Gastrocnemius medialis (tissue), 4 donors: Measurements from ENCODE around the gene SMYD3. TPM values are rescaled to one million over a fixed set of nuclear protein-coding genes. Genes with fewer than 3 reads are reported as not detected.

Source experiments
- ATAC-seq, 2 donors: fragments of 150-250 bp; one replicate each; pipeline ENCODE4 v1.9.1; 2016
- DNase-seq, 2 donors: peaks; one replicate each; pipeline ENCODE4 v3.0.0-alpha.2; 2019
- H3K27ac ChIP-seq, 4 donors: fragments of 200-600 bp; sonication (generic); 1 replicate in 1 of 4; 2 replicates in 3 of 4; pipeline ENCODE4 v1.5.1; 2016 to 2018; ENCODE audit warnings: mild to moderate bottlenecking in 2 of 4, moderate library complexity in 1 of 4
- H3K27me3 ChIP-seq, 3 donors: fragments of 200-600 bp; sonication (generic) in 2 of 3; 1 replicate in 1 of 3; 2 replicates in 2 of 3; pipeline versions ENCODE4 v1.5.1 to v1.6.0; 2016 to 2019; ENCODE audit warnings: mild to moderate bottlenecking in 1 of 3, moderate library complexity in 1 of 3
- H3K36me3 ChIP-seq, 2 donors: fragments of 200-600 bp; sonication (generic) in 1 of 2; one replicate each; pipeline ENCODE4 v1.5.1; 2017 to 2018
- H3K4me1 ChIP-seq, 2 donors: fragments of 200-600 bp; sonication (generic) in 1 of 2; one replicate each; pipeline ENCODE4 v1.5.1; 2016 to 2017; ENCODE audit warnings: mild to moderate bottlenecking in 2 of 2
- H3K4me3 ChIP-seq, 4 donors: fragments of 200-600 bp; sonication (generic) in 3 of 4; 1 replicate in 1 of 4; 2 replicates in 3 of 4; pipeline ENCODE4 v1.5.1; 2016 to 2019; ENCODE audit warnings: mild to moderate bottlenecking in 2 of 4
- H3K9me3 ChIP-seq, 3 donors: fragments of 200-600 bp; sonication (generic) in 2 of 3; 1 replicate in 1 of 3; 2 replicates in 2 of 3; pipeline ENCODE4 v1.5.1; 2016 to 2019
- CTCF ChIP-seq, 5 experiments: fragments of 450-650 bp in 3 of 5; fragments of 200-600 bp in 2 of 5; sonication (generic) in 2 of 5; IDR thresholded peaks in 4 of 5; conservative IDR thresholded peaks in 1 of 5; 1 replicate in 4 of 5; 2 replicates in 1 of 5; pipeline ENCODE4 v1.5.1; 2016 to 2019; ENCODE audit warnings: antibody characterized with exemption in 5 of 5, mild to moderate bottlenecking in 3 of 5, moderate library complexity in 3 of 5
- POLR2A ChIP-seq, 2 donors: fragments of 450-650 bp; IDR thresholded peaks; one replicate each; pipeline ENCODE4 v1.6.1; 2017; ENCODE audit warnings: antibody characterized with exemption in 2 of 2, mild to moderate bottlenecking in 2 of 2, moderate library complexity in 2 of 2
- in situ Hi-C, 4 donors: fragments of 200-750 bp; cut with MboI; loops; one replicate each; pipeline versions ENCODE4 v1.15.0 to v1.8.0; 2017; ENCODE audit warnings: low sequenced_read_pairs in 4 of 4
- intact Hi-C: fragments of 100-400 bp; cut with DNase I; formaldehyde crosslinking; loops from one replicate; pipeline ENCODE4 v1.15.1; 2023; ENCODE audit warnings: low total_unique reads
- total RNA-seq, 4 donors: library from RNA; depleted of rRNA; stranded (reverse); fragments of >200 nt; gene quantifications; one replicate each; pipeline versions ENCODE4 v1.1.0 to v1.2.3, GENCODE V29; 2016

SMYD3 gene
- total RNA-seq = 10 to 100 TPM in 1 of 4 donors, 1 to 10 TPM in 3; 4.4 to 10.3 (median 6.3) TPM

GRCh38 chr1:246506674-246507481 lies at the start of gene SMYD3:
Gene SMYD3 (minus strand): TSS chr1:246507279.
- peak in 2 of 5 experiments; percentile 16 to 28 for TF ChIP-seq CTCF (IDR thresholded peaks at IDR 0.05 in 4 of 5, conservative IDR thresholded peaks at IDR 0.05 in 1 of 5)
- peak; percentile 28 to 45 for TF ChIP-seq POLR2A (IDR thresholded peaks at IDR 0.05)
- Histone ChIP-seq H3K36me3 (no peaks in the 10 kb centered on the region), H3K4me3 (peak within 1 kb of the TSS; percentile 81 to 91 (median 86)), H3K27me3 (no peaks in the 10 kb centered on the region), H3K27ac (peak within 1 kb of the TSS; percentile 73 to 80 (median 75)), H3K4me1 (peaks cover 6 to 10% of the 10 kb centered on the region in 2 donors), H3K9me3 (no peaks in the 10 kb centered on the region)
- ATAC-seq (peak; percentile 95 to 97), DNase-seq (peak; percentile 39 to 46)
- in situ Hi-C loops = no loop called here
- intact Hi-C loops = loop anchor here (1.0 kb wide), 1 partner anchor 95 kb away; no protein-coding TSS in a partner anchor

GRCh38 chr1:246554201-246554600 lies 47.1 kb upstream of the SMYD3 start:
- H3K4me3 ChIP-seq = no peak overlapping the region
- ATAC-seq (no peak), DNase-seq (no peak)
- no peaks in the 10 kb centered on the region for H3K9me3 ChIP-seq
- H3K27me3 ChIP-seq = no peaks in the 10 kb centered on the region
- no peaks in the 10 kb centered on the region for H3K4me1 ChIP-seq
- peaks cover 0 to 48% of the 10 kb centered on the region in 2 donors for H3K36me3 ChIP-seq
- in situ Hi-C loops = no loop called here
- intact Hi-C loops = no loop called here
- TF ChIP-seq CTCF (IDR thresholded peaks at IDR 0.05 in 4 of 5, conservative IDR thresholded peaks at IDR 0.05 in 1 of 5) (no peak), POLR2A (IDR thresholded peaks at IDR 0.05) (peak in 1 of 2 donors; percentile 13)
- H3K27ac ChIP-seq = peak overlapping the region in 2 of 4 donors; percentile 1 to 22

GRCh38 chr1:246552110-246552509 lies 45.0 kb upstream of the SMYD3 start:
- no peaks in the 10 kb centered on the region for H3K9me3 ChIP-seq
- ATAC-seq = no peak
- H3K36me3 ChIP-seq = peaks cover 0 to 66% of the 10 kb centered on the region in 2 donors
- no peaks in the 10 kb centered on the region for H3K27me3 ChIP-seq
- in situ Hi-C loops (no loop called here), intact Hi-C loops (no loop called here)
- H3K4me3 ChIP-seq = no peak overlapping the region
- H3K27ac ChIP-seq = no peak overlapping the region
- H3K4me1 ChIP-seq = no peaks in the 10 kb centered on the region
- DNase-seq = no peak
- TF ChIP-seq CTCF (IDR thresholded peaks at IDR 0.05 in 4 of 5, conservative IDR thresholded peaks at IDR 0.05 in 1 of 5) (no peak), POLR2A (IDR thresholded peaks at IDR 0.05) (no peak)

- peaks cover 0 to 54% of the 10 kb centered on the region in 2 donors for H3K36me3 ChIP-seq
- no peaks in the 10 kb centered on the region for H3K27me3 ChIP-seq
- H3K9me3 ChIP-seq = no peaks in the 10 kb centered on the region
- H3K4me3 ChIP-seq = no peak overlapping the region
- intact Hi-C loops (no loop called here), in situ Hi-C loops (no loop called here)
- no peak for ATAC-seq
- H3K27ac ChIP-seq = no peak overlapping the region
- TF ChIP-seq POLR2A (IDR thresholded peaks at IDR 0.05) (no peak), CTCF (IDR thresholded peaks at IDR 0.05 in 4 of 5, conservative IDR thresholded peaks at IDR 0.05 in 1 of 5) (no peak)
- no peak for DNase-seq
- H3K4me1 ChIP-seq = no peaks in the 10 kb centered on the region
These were observed 43.3 kb upstream of the SMYD3 start for GRCh38 chr1:246550402-246550801.
